ENCODE measurements around the gene ZNF689. TPM values are rescaled to one million over a fixed set of nuclear protein-coding genes. Genes with fewer than 3 reads are reported as not detected.
"Not testable (repeated sequence)": the region's sequence is repeated elsewhere in the genome, so short reads cannot be mapped to it uniquely, and the experiment has no call there.

Gene ZNF689
- total RNA-seq (2014; rRNA removed; shearing (Covaris generic)) = 5.6 and 6.1 TPM in 2 replicates

GRCh38 chr16:30609926-30610839 lies at the start of gene ZNF689:
ZNF689 (minus strand) TSS chr16:30610389; CDS start chr16:30610041, 348 bp downstream.
- DNase-seq (ENCODE audit: low read depth) = peak; percentile 93

GRCh38 chr16:30658731-30659506 lies 48.7 kb upstream of the ZNF689 start:
- DNase-seq (ENCODE audit: low read depth) = peak; percentile 94

- peak; percentile 100 for DNase-seq (ENCODE audit: low read depth)
Observed at GRCh38 chr16:30657866-30658730, 47.9 kb upstream of the ZNF689 start, which contains the start of gene FBRS. FBRS (plus strand) TSS chr16:30658431; CDS start chr16:30659519, 1,088 bp downstream.

- DNase-seq (ENCODE audit: low read depth) = no peak
Observed at GRCh38 chr16:30656974-30657865, 47.0 kb upstream of the ZNF689 start.

- no peak for DNase-seq (ENCODE audit: low read depth)
Observed at GRCh38 chr16:30656388-30656787, 46.2 kb upstream of the ZNF689 start.

GRCh38 chr16:30655815-30656347 lies 45.7 kb upstream of the ZNF689 start:
- DNase-seq (ENCODE audit: low read depth) = no peak

- DNase-seq (ENCODE audit: low read depth) = no peak
Observed at GRCh38 chr16:30654856-30655255, 44.7 kb upstream of the ZNF689 start.

- no peak for DNase-seq (ENCODE audit: low read depth)
Observed at GRCh38 chr16:30652718-30653117, 42.5 kb upstream of the ZNF689 start.

GRCh38 chr16:30652005-30652296 lies 41.8 kb upstream of the ZNF689 start:
- DNase-seq (ENCODE audit: low read depth) = no peak

GRCh38 chr16:30651124-30652004 lies 41.2 kb upstream of the ZNF689 start:
- peak; percentile 44 for DNase-seq (ENCODE audit: low read depth)

GRCh38 chr16:30650369-30651123 lies 40.4 kb upstream of the ZNF689 start, which contains the start of gene PRR14:
PRR14 (plus strand) TSS chr16:30650960; CDS start chr16:30651646, 686 bp downstream.
- DNase-seq (ENCODE audit: low read depth) = peak; percentile 99

GRCh38 chr16:30649725-30650368 lies 39.7 kb upstream of the ZNF689 start:
- DNase-seq (ENCODE audit: low read depth) = no peak

GRCh38 chr16:30647274-30647571 lies 37.0 kb upstream of the ZNF689 start:
- DNase-seq (ENCODE audit: low read depth) = no peak

GRCh38 chr16:30645727-30646126 lies 35.5 kb upstream of the ZNF689 start:
- no peak for DNase-seq (ENCODE audit: low read depth)

- DNase-seq (ENCODE audit: low read depth) = no peak
Observed at GRCh38 chr16:30644334-30644830, 34.2 kb upstream of the ZNF689 start.

GRCh38 chr16:30641378-30641982 lies 31.3 kb upstream of the ZNF689 start:
- no peak for DNase-seq (ENCODE audit: low read depth)

- peak; percentile 74 for DNase-seq (ENCODE audit: low read depth)
Observed at GRCh38 chr16:30637944-30638343, 27.8 kb upstream of the ZNF689 start.

GRCh38 chr16:30637139-30637538 lies 26.9 kb upstream of the ZNF689 start:
- DNase-seq (ENCODE audit: low read depth) = not testable (repeated sequence)

Measured in RPMI7951 (cell line).